ENCODE results near the gene ZNF534. TPM values are rescaled to one million over a fixed set of nuclear protein-coding genes. Genes with fewer than 3 reads are reported as not detected.
A peak's percentile ranks its signal among the peaks of the same experiment; 100 is the strongest.
"Not testable (repeated sequence)": the region's sequence is repeated elsewhere in the genome, so short reads cannot be mapped to it uniquely, and the experiment has no call there.

The ZNF534 gene
- total RNA-seq, 2 experiments from 2014 or later = not detected

DNA sequence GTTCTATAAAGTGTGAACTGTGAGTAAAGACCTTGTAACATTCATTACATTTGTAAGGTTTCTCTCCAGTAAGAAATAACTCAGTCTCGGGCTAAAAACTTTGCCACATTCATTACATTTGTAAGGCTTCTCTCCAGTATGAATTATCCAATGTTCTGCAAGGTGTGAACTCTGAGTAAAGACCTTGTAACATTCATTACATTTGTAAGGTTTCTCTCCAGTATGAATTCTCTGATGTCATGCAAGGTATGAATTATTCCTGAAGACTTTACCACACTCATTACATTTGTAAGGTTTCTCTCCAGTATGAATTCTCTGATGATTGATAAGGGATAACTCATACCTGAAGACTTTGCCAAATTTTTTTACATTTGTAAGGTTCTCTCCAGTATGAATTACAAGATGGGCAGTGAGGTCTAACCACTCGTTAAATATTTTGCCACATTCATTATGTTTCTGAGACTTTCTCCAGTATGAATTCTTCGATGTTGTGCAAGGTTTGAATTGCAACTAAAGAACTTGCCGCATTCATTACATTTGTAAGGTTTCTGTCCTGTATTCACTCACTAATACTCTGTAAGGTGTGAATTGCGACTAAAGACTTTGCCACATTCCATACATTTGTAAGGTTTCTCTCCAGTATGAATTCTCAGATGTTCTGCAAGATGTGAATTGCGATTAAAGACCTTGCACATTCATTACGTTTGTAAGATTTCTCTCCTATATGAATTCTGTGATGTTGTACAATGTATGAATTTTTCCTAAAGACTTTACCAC is 45.6 kb downstream of the ZNF534 start:
- POLR2A ChIA-PET = no interaction called here
- H3K4me3 Mint-ChIP-seq = no peak overlapping the region
- CTCF ChIA-PET = no interaction called here
- H3K27ac Mint-ChIP-seq = no peak overlapping the region
- H3K36me3 Mint-ChIP-seq (ENCODE audit: low read depth) = peaks cover 32% of the 10 kb centered on the region
- H3K27me3 Mint-ChIP-seq = no peaks in the 10 kb centered on the region
- peaks cover 84% of the 10 kb centered on the region for H3K9me3 Mint-ChIP-seq
- no peak for DNase-seq
- H3K4me1 Mint-ChIP-seq = no peaks in the 10 kb centered on the region

- H3K4me3 Mint-ChIP-seq; H3K27me3 Mint-ChIP-seq; DNase-seq; CTCF ChIA-PET; H3K36me3 Mint-ChIP-seq (ENCODE audit: low read depth); H3K27ac Mint-ChIP-seq; POLR2A ChIA-PET; H3K4me1 Mint-ChIP-seq: not testable (repeated sequence)
- H3K9me3 Mint-ChIP-seq = peaks cover 39% of the 10 kb centered on the region
Observed at GRCh38 chr19:52484111-52484743, 55.3 kb downstream of the ZNF534 start.

GRCh38 chr19:52485064-52485463 is 56.1 kb downstream of the ZNF534 start:
- H3K27me3 Mint-ChIP-seq; H3K4me3 Mint-ChIP-seq; H3K36me3 Mint-ChIP-seq (ENCODE audit: low read depth); POLR2A ChIA-PET; H3K4me1 Mint-ChIP-seq; CTCF ChIA-PET; DNase-seq; H3K27ac Mint-ChIP-seq: not testable (repeated sequence)
- H3K9me3 Mint-ChIP-seq = peaks cover 39% of the 10 kb centered on the region

GRCh38 chr19:52485561-52486240 is 56.8 kb downstream of the ZNF534 start:
- CTCF ChIA-PET; H3K4me3 Mint-ChIP-seq; POLR2A ChIA-PET; H3K27me3 Mint-ChIP-seq; H3K27ac Mint-ChIP-seq; H3K36me3 Mint-ChIP-seq (ENCODE audit: low read depth); H3K4me1 Mint-ChIP-seq; DNase-seq: not testable (repeated sequence)
- peaks cover 40% of the 10 kb centered on the region for H3K9me3 Mint-ChIP-seq

DNA sequence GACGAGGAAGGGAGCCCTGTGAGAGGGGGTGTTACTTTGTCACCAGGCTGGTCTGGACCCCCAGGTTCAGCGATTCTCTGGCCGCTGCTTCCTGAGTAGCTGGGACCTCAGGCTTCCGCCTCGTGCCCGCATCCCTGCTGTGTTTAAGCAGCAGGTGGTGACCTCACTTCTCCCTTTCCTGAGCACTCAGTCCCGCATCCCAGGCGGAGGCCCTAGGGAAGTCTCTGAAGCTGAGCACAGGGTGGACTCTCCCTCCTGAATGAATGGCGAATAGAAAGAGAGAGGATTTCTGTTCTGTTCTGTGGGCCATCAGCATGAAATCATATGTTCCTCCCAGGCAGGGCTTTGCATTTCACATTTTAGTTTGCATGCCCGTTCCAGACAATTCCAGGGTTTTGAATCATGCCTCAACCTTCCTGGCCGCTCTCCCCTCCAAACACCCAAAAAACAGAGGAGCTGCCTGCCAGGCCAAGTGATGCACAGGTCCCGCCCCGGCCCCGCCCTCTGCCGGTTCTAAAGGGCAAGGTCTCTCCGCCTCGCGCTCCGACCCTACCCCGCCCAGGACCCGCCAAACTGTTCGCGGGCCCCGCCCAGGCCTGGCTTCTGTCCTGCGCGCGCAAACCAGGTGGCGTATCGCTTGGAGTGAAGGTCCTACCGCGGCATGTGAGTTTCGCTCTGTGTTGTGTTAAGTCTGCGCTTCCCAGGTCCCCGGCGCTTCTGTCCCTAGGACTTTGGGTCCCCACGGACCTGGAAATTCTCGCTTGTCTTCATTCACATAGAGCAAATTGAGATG is 63.4 kb downstream of the ZNF534 start:
- peaks cover 5% of the 10 kb centered on the region for H3K36me3 Mint-ChIP-seq (ENCODE audit: low read depth)
- H3K4me1 Mint-ChIP-seq = no peaks in the 10 kb centered on the region
- H3K27me3 Mint-ChIP-seq = no peaks in the 10 kb centered on the region
- no peak overlapping the region for H3K4me3 Mint-ChIP-seq
- CTCF ChIA-PET = no interaction called here
- H3K27ac Mint-ChIP-seq = no peak overlapping the region
- DNase-seq = peak; percentile 18
- peaks cover 34% of the 10 kb centered on the region for H3K9me3 Mint-ChIP-seq
- POLR2A ChIA-PET = no interaction called here

- peaks cover 40% of the 10 kb centered on the region for H3K9me3 Mint-ChIP-seq
- H3K4me1 Mint-ChIP-seq = no peaks in the 10 kb centered on the region
- ChIA-PET CTCF (no interaction called here), POLR2A (no interaction called here)
- peaks cover 5% of the 10 kb centered on the region for H3K36me3 Mint-ChIP-seq (ENCODE audit: low read depth)
- no peak overlapping the region for H3K27ac Mint-ChIP-seq
- no peaks in the 10 kb centered on the region for H3K27me3 Mint-ChIP-seq
- no peak for DNase-seq
- no peak overlapping the region for H3K4me3 Mint-ChIP-seq
Observed at GRCh38 chr19:52492994-52493470, 64.1 kb downstream of the ZNF534 start.

DNA sequence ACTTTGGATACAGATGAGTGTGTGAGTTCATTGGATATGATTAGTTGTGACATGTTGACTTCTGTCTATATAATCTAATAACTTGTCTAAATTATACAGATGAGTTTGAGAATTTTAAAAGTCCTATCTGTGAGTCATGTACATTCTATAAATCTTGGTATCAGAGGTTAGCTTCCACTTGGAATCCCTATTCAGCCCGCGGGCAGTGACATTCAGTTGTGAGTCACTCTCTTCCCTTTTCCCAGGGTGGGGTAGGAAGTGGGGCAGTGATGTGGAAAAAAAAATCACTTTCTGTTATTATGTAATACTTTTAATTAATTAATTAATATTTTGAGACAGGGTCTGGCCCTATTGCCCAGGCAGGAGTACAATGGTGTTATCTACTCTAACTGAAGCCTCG is 65.6 kb downstream of the ZNF534 start:
- CTCF ChIA-PET = no interaction called here

GRCh38 chr19:52498571-52498970 is 69.6 kb downstream of the ZNF534 start:
- no peak for DNase-seq
- Mint-ChIP-seq H3K27ac (no peak overlapping the region), H3K36me3 (ENCODE audit: low read depth) (peaks cover 9% of the 10 kb centered on the region), H3K4me1 (no peaks in the 10 kb centered on the region), H3K4me3 (no peak overlapping the region), H3K9me3 (peaks cover 43% of the 10 kb centered on the region), H3K27me3 (no peaks in the 10 kb centered on the region)
- ChIA-PET POLR2A (no interaction called here), CTCF (no interaction called here)

More for the DNA sequence above, 65.6 kb downstream of the ZNF534 start:
- Mint-ChIP-seq H3K4me3 (no peak overlapping the region), H3K27me3 (no peaks in the 10 kb centered on the region), H3K27ac (no peak overlapping the region), H3K9me3 (peaks cover 37% of the 10 kb centered on the region), H3K4me1 (no peaks in the 10 kb centered on the region), H3K36me3 (ENCODE audit: low read depth) (peaks cover 5% of the 10 kb centered on the region)
- no peak for DNase-seq
- POLR2A ChIA-PET = no interaction called here

DNA sequence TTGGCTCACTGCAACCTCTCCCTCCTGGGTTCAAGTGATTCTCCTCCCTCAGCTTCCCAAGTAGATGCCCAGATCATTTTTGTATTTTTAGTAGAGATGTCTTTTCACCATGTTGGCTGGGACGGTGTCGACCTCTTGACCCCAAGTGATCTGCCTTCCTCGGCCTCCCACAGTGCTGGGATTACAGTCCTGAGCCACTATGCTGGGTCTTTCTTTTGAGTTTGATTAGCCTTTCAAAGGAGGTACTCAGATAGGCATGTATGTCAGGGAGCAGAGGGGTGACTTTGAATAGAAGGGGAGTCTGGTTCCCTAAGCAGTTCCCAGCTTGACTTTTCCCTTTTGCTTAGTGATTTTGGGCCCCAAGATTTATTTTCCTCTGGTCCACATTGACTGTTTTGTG is 71.5 kb downstream of the ZNF534 start:
- CTCF ChIA-PET, H3K27me3 Mint-ChIP-seq, H3K4me1 Mint-ChIP-seq, H3K4me3 Mint-ChIP-seq, H3K27ac Mint-ChIP-seq, DNase-seq, POLR2A ChIA-PET: not testable (repeated sequence)
- Mint-ChIP-seq H3K36me3 (ENCODE audit: low read depth) (peaks cover 12% of the 10 kb centered on the region), H3K9me3 (peaks cover 38% of the 10 kb centered on the region)

DNA sequence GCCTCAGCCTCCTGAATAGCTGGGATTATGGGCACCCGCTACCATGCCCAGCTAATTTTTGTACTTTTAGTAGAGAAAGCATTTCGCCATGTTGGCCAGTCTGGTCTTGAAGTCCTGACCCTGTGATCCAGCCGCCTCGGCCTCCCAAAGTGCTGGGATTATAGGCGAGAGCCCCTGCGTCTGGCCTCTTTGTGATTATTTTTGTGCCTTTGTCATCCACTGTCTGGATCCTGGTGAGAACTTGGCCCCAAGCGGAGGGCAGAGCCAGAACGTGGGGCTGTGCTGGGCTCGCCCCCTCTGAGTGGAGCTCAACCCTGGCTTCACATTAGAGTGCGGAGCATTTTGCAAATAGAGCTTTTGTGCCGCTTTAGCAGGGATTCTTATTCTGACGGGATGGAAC is 72.0 kb downstream of the ZNF534 start:
- CTCF ChIA-PET, H3K27me3 Mint-ChIP-seq, H3K4me1 Mint-ChIP-seq, POLR2A ChIA-PET, H3K27ac Mint-ChIP-seq, H3K4me3 Mint-ChIP-seq, DNase-seq: not testable (repeated sequence)
- Mint-ChIP-seq H3K36me3 (ENCODE audit: low read depth) (peaks cover 12% of the 10 kb centered on the region), H3K9me3 (peaks cover 35% of the 10 kb centered on the region)

Other genes with a start within 250 kb of the ZNF534 start
- gene PPP2R1A, start 239.1 kb upstream of the ZNF534 start, total RNA-seq = 100 to 1,000 TPM; 203 to 209 TPM
- 10 to 100 TPM; 23.3 to 24.1 TPM for gene ZNF766, start 159.6 kb upstream of the ZNF534 start, total RNA-seq
- 10 to 100 TPM; 12.4 to 14.0 TPM for gene ZNF480, start 132.0 kb upstream of the ZNF534 start, total RNA-seq
- gene ZNF610, start 92.9 kb upstream of the ZNF534 start, total RNA-seq = 1 to 10 TPM; 1.2 to 1.4 TPM
- gene ZNF880, start 59.2 kb upstream of the ZNF534 start, total RNA-seq = 10 to 100 TPM; 15.5 to 15.9 TPM
- 10 to 100 TPM; 10.8 to 11.7 TPM for gene ZNF528, start 31.3 kb upstream of the ZNF534 start, total RNA-seq
- 1 to 10 TPM in 1 of 2 experiments, under 1 TPM in 1; 0.95 to 1.2 TPM for gene ZNF578, start 24.4 kb downstream of the ZNF534 start, total RNA-seq
- 10 to 100 TPM; 36.7 to 42.6 TPM for gene ZNF808, start 98.5 kb downstream of the ZNF534 start, total RNA-seq
- 10 to 100 TPM; 29.7 to 30.5 TPM for gene ZNF701, start 141.1 kb downstream of the ZNF534 start, total RNA-seq
- 10 to 100 TPM; 49.1 to 49.7 TPM for gene ZNF83, start 209.2 kb downstream of the ZNF534 start, total RNA-seq